K562 (cell line): Measurements from ENCODE around the gene DKKL1. TPM values are rescaled to one million over a fixed set of nuclear protein-coding genes. Genes with fewer than 3 reads are reported as not detected.
A peak's percentile ranks its signal among the peaks of the same experiment; 100 is the strongest.

Source experiments
- ATAC-seq: fragments of 200-7000 bp; cut with Tn5 transposase; 3 replicates; pipeline ENCODE4 v1.9.1; 2020; ENCODE audit warnings: moderate library complexity
- BruUV-seq: library from RNA; stranded (reverse); fragments of 400-500 nt; replicated peaks from 2 replicates; lab custom pipeline; 2021; lab: Mats Ljungman, UMichigan
- CTCF ChIA-PET: fragments of 300-600 bp; formaldehyde crosslinking; extraction: SDS; loops from one replicate; lab custom pipeline; 2021; ENCODE audit warnings: low intra/inter-chr PET ratio; lab: Yijun Ruan, JAX
- POLR2A ChIA-PET: fragments of 300-600, 350-650 bp; sonication (Branson Sonifier 250); formaldehyde crosslinking; extraction: SDS; loops from one replicate; lab custom pipeline; 2021; ENCODE audit warnings: antibody characterized with exemption, inconsistent platforms; lab: Yijun Ruan, JAX
- DNase-seq, 4 experiments: peaks; one replicate each; pipeline versions ENCODE4 v3.0.0 to v3.0.0-alpha.2; 2011 to 2018; ENCODE audit warnings: low spot score in 3 of 4, mixed read lengths in 3 of 4; ENCODE audit errors: extremely low read depth in 1 of 4
- FAIRE-seq: peaks from 2 replicates; lab custom pipeline; 2011; peaks lifted over from hg19 to GRCh38; lab: Jason Lieb, UNC
- H2AFZ ChIP-seq: 2 replicates; pipeline ENCODE4 v1.6.0; 2011; ENCODE audit warnings: low read depth, low read length, control low read depth, inconsistent platforms
- H3K27ac ChIP-seq: fragments of 200-600 bp; 3 replicates; pipeline ENCODE4 v1.8.0; 2011; ENCODE audit warnings: low read depth, mild to moderate bottlenecking, control low read depth, inconsistent platforms, low read length, moderate library complexity, mixed read lengths; ENCODE audit errors: extremely low read depth
- H3K27me3 ChIP-seq, 2 experiments: fragments of 300-600 bp in 1 of 2; 2 replicates in 1 of 2; 3 replicates in 1 of 2; pipeline versions ENCODE4 v1.6.0 to v1.8.0; 2011; ENCODE audit warnings: inconsistent platforms in 2 of 2, low read length in 2 of 2, mild to moderate bottlenecking in 1 of 2, mixed read lengths in 1 of 2, moderate library complexity in 1 of 2; ENCODE audit not compliant: control insufficient read depth in 2 of 2, insufficient read depth in 2 of 2
- H3K36me3 ChIP-seq: fragments of 300-600 bp; 3 replicates; pipeline ENCODE4 v1.8.0; 2011; ENCODE audit warnings: mild to moderate bottlenecking, low read length, inconsistent platforms; ENCODE audit not compliant: control insufficient read depth, insufficient read depth
- H3K4me1 ChIP-seq, 2 experiments: fragments of 200-600 bp in 1 of 2; replicated peaks in 1 of 2; 2 replicates in 1 of 2; 3 replicates in 1 of 2; pipeline versions ENCODE4 v1.5.1 to v1.8.0; 2011; ENCODE audit warnings: inconsistent platforms in 2 of 2, low read length in 2 of 2, mild to moderate bottlenecking in 1 of 2, mixed read lengths in 1 of 2, moderate library complexity in 1 of 2; ENCODE audit not compliant: control insufficient read depth in 2 of 2, insufficient read depth in 2 of 2
- H3K4me2 ChIP-seq: 2 replicates; pipeline ENCODE4 v1.6.1; 2011; ENCODE audit warnings: low read length, control low read depth, inconsistent platforms, mixed read lengths; ENCODE audit not compliant: insufficient read depth
- H3K4me3 ChIP-seq: fragments of 200-600 bp; sonication (generic), shearing (Covaris generic); 2 replicates; pipeline ENCODE4 v1.5.1; 2016; ENCODE audit warnings: control low read depth, inconsistent platforms
- H3K79me2 ChIP-seq: fragments of 200-600 bp; 3 replicates; pipeline ENCODE4 v1.8.0; 2011; ENCODE audit warnings: low read length, inconsistent platforms; ENCODE audit not compliant: control insufficient read depth, insufficient read depth
- H3K9ac ChIP-seq, 2 experiments: 2 replicates each; pipeline versions ENCODE4 v1.6.0 to v1.6.1; 2011; ENCODE audit warnings: low read depth in 2 of 2, low read length in 2 of 2, control low read depth in 1 of 2, inconsistent platforms in 1 of 2, mild to moderate bottlenecking in 1 of 2, mixed read lengths in 1 of 2; ENCODE audit not compliant: insufficient read depth in 1 of 2
- H3K9me1 ChIP-seq: one replicate; pipeline ENCODE4 v1.6.0; 2011; ENCODE audit warnings: inconsistent platforms, mild to moderate bottlenecking, low read length, moderate library complexity; ENCODE audit not compliant: control insufficient read depth, insufficient read depth
- H3K9me3 ChIP-seq: replicated peaks from 2 replicates; pipeline ENCODE4 v1.5.1; 2011; ENCODE audit warnings: low read depth, low read length, inconsistent platforms; ENCODE audit not compliant: control insufficient read depth, insufficient read depth
- H4K20me1 ChIP-seq: replicated peaks from 2 replicates; pipeline ENCODE4 v1.6.1; 2011; ENCODE audit warnings: low read length, inconsistent platforms, mixed read lengths; ENCODE audit not compliant: control insufficient read depth, insufficient read depth
- CEBPG ChIP-seq, 3 experiments: fragments of 200-800 bp in 1 of 3; sonication (Bioruptor generic) in 1 of 3; sonication (generic) in 1 of 3; formaldehyde crosslinking in 1 of 3; IDR thresholded peaks in 2 of 3; conservative IDR thresholded peaks in 1 of 3; 2 replicates each; pipeline versions ENCODE4 v1.6.1 to v1.8.0; 2016 to 2022; ENCODE audit warnings: missing compliant biosample characterization in 2 of 3, missing genetic modification characterization in 2 of 3, mild to moderate bottlenecking in 1 of 3, missing genetic modification reagents in 1 of 3
- MAZ ChIP-seq, 2 experiments: fragments of 450-650 bp in 1 of 2; sonication (generic) in 1 of 2; formaldehyde crosslinking; IDR thresholded peaks in 1 of 2; conservative IDR thresholded peaks in 1 of 2; 2 replicates each; pipeline versions ENCODE4 v1.4.0 to v1.5.0; 2020; ENCODE audit warnings: mild to moderate bottlenecking in 1 of 2, missing genetic modification reagents in 1 of 2
- SP1 ChIP-seq: sonication (generic); formaldehyde crosslinking; IDR thresholded peaks from 2 replicates; pipeline ENCODE4 v1.8.1; 2022; ENCODE audit warnings: mild to moderate bottlenecking, missing genetic modification reagents
- WGBS: fragments of 100-300 bp; shearing (Covaris generic); methylation state at CpG from one replicate; pipeline ENCODE4 v1.1.6; 2016; ENCODE audit warnings: low coverage, mixed read lengths; ENCODE audit not compliant: insufficient coverage; ENCODE audit errors: missing lambda C conversion rate; 5-methylcytosine and 5-hydroxymethylcytosine counted together
- in situ Hi-C: fragments of 300-500 bp; cut with MboI; formaldehyde crosslinking; loops from 4 replicates; pipeline ENCODE4 v1.15.0; 2018; ENCODE audit warnings: inconsistent platforms, mixed read lengths
- intact Hi-C: fragments of 100-400 bp; cut with micrococcal nuclease; formaldehyde crosslinking; loops from 2 replicates; pipeline ENCODE4 v1.14.2; 2022
- polyA plus RNA-seq, 8 experiments: library from polyadenylated mRNA; depleted of rRNA in 4 of 8; stranded (reverse) in 5 of 8; unstranded in 3 of 8; fragments of >200 nt; fragmentation: Nextera tagmentation in 2 of 8; fragmentation: Illumina TruSeq in 1 of 8; extraction: Ambion mirVana in 2 of 8; extraction: Trizol in 1 of 8; gene quantifications; 2 replicates each; pipeline versions ENCODE4 v1.2.1 to v1.2.3, GENCODE V29; 2011 to 2014; ENCODE audit warnings: inconsistent platforms in 1 of 8, missing spikeins in 1 of 8
- total RNA-seq, 7 experiments: library from RNA; depleted of rRNA in 6 of 7; stranded (reverse); fragments of >200 nt in 6 of 7; fragmentation: Illumina TruSeq in 2 of 7; extraction: Trizol in 2 of 7; gene quantifications; 2 replicates each; pipeline versions ENCODE4 v1.2.1 to v1.2.3, GENCODE V29; 2011 to 2021; ENCODE audit warnings: low replicate concordance in 1 of 7
- TF ChIP-seq, protein P1 (sequence below): fragments of 450-650 bp; IDR thresholded peaks from 2 replicates; pipeline ENCODE4 v1.6.1; 2016
- TF ChIP-seq, protein P2 (sequence below): sonication (generic); formaldehyde crosslinking; IDR thresholded peaks from 2 replicates; pipeline ENCODE4 v1.8.0; 2022; ENCODE audit warnings: mild to moderate bottlenecking, missing genetic modification reagents
- TF ChIP-seq, protein P3 (sequence below): fragments of 250-450 bp; sonication (Bioruptor Pico); IDR thresholded peaks from 2 replicates; pipeline ENCODE4 v1.8.0; 2022; ENCODE audit warnings: inconsistent platforms

DKKL1 gene
- total and polyA plus RNA-seq, 9 of the 15 experiments (the other 6 are each of a cell fraction or from before 2014, with no cell fraction given) = 0.15 to 1.7 (median 0.52) TPM

DNA sequence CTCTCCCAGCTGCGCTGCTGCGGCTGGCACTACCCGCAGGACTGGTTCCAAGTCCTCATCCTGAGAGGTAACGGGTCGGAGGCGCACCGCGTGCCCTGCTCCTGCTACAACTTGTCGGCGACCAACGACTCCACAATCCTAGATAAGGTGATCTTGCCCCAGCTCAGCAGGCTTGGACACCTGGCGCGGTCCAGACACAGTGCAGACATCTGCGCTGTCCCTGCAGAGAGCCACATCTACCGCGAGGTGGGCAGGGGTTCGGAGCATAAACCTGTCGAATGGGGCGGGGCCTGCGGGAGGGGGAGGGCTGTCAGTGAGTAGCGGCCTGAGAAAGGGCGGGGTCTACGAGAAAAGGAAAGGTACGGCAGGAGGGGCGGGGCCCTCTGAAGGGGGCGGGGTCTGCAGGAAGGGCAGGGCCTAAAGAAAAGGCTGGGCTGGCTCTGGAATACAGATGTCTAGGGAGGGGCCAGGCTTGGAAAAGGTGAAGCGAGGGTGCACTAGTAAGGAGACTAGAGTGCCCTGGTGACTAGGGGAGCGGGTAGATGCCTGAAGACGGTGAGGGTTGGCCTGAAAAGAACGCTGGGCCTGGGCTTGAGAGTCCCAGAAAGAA lies 24.9 kb upstream of the DKKL1 start:
- BruUV-seq = no TSS peak
- H3K4me2 ChIP-seq = peak overlapping the region; percentile 57
- peak overlapping the region; percentile 66; the same call in 1 of the 3 replicates for H3K27ac ChIP-seq
- ATAC-seq (peak; percentile 93), DNase-seq (peak; percentile 87 to 98 (median 96)), FAIRE-seq (peak; percentile 29)
- no peaks in the 10 kb centered on the region for H3K79me2 ChIP-seq
- H3K4me1 ChIP-seq = peaks cover 37 to 63% of the 10 kb centered on the region in 2 experiments
- peaks cover 15% of the 10 kb centered on the region; the same call in 1 of the 3 replicates for H3K36me3 ChIP-seq
- no peaks in the 10 kb centered on the region for H3K9me1 ChIP-seq
- H3K9ac ChIP-seq = peak overlapping the region in 1 of 2 experiments; percentile 48; a peak in 3 of 4 replicates
- WGBS = 52% methylated on average over 20 of the region's 30 CpGs
- TF ChIP-seq SP1 (CRISPR knock-in tag) (peak; percentile 37; the same call in 1 of the 2 replicates), CEBPG (CRISPR knock-in tag; IDR thresholded peaks at IDR 0.05) (no peak), CEBPG (tag; conservative IDR thresholded peaks at IDR 0.05 in 1 of 2, IDR thresholded peaks at IDR 0.05 in 1 of 2) (no peak), MAZ (CRISPR knock-in tag; conservative IDR thresholded peaks at IDR 0.05 in 1 of 2, IDR thresholded peaks at IDR 0.05 in 1 of 2) (peak in 1 of 2 experiments; percentile 48; a peak in 1 of 4 replicates)
- TF ChIP-seq, protein P1, sequence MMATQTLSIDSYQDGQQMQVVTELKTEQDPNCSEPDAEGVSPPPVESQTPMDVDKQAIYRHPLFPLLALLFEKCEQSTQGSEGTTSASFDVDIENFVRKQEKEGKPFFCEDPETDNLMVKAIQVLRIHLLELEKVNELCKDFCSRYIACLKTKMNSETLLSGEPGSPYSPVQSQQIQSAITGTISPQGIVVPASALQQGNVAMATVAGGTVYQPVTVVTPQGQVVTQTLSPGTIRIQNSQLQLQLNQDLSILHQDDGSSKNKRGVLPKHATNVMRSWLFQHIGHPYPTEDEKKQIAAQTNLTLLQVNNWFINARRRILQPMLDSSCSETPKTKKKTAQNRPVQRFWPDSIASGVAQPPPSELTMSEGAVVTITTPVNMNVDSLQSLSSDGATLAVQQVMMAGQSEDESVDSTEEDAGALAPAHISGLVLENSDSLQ = peak; percentile 54
- TF ChIP-seq, protein P2, sequence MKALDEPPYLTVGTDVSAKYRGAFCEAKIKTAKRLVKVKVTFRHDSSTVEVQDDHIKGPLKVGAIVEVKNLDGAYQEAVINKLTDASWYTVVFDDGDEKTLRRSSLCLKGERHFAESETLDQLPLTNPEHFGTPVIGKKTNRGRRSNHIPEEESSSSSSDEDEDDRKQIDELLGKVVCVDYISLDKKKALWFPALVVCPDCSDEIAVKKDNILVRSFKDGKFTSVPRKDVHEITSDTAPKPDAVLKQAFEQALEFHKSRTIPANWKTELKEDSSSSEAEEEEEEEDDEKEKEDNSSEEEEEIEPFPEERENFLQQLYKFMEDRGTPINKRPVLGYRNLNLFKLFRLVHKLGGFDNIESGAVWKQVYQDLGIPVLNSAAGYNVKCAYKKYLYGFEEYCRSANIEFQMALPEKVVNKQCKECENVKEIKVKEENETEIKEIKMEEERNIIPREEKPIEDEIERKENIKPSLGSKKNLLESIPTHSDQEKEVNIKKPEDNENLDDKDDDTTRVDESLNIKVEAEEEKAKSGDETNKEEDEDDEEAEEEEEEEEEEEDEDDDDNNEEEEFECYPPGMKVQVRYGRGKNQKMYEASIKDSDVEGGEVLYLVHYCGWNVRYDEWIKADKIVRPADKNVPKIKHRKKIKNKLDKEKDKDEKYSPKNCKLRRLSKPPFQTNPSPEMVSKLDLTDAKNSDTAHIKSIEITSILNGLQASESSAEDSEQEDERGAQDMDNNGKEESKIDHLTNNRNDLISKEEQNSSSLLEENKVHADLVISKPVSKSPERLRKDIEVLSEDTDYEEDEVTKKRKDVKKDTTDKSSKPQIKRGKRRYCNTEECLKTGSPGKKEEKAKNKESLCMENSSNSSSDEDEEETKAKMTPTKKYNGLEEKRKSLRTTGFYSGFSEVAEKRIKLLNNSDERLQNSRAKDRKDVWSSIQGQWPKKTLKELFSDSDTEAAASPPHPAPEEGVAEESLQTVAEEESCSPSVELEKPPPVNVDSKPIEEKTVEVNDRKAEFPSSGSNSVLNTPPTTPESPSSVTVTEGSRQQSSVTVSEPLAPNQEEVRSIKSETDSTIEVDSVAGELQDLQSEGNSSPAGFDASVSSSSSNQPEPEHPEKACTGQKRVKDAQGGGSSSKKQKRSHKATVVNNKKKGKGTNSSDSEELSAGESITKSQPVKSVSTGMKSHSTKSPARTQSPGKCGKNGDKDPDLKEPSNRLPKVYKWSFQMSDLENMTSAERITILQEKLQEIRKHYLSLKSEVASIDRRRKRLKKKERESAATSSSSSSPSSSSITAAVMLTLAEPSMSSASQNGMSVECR (CRISPR knock-in tag) = no peak
- TF ChIP-seq, protein P3, sequence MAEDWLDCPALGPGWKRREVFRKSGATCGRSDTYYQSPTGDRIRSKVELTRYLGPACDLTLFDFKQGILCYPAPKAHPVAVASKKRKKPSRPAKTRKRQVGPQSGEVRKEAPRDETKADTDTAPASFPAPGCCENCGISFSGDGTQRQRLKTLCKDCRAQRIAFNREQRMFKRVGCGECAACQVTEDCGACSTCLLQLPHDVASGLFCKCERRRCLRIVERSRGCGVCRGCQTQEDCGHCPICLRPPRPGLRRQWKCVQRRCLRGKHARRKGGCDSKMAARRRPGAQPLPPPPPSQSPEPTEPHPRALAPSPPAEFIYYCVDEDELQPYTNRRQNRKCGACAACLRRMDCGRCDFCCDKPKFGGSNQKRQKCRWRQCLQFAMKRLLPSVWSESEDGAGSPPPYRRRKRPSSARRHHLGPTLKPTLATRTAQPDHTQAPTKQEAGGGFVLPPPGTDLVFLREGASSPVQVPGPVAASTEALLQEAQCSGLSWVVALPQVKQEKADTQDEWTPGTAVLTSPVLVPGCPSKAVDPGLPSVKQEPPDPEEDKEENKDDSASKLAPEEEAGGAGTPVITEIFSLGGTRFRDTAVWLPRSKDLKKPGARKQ (CRISPR knock-in tag) = peak; percentile 89; the same call in 1 of the 2 replicates
- POLR2A ChIA-PET = no interaction called here
- no peaks in the 10 kb centered on the region for H3K27me3 ChIP-seq
- no peaks in the 10 kb centered on the region for H4K20me1 ChIP-seq
- in situ Hi-C loops = no loop called here
- H3K9me3 ChIP-seq = no peaks in the 10 kb centered on the region
- CTCF ChIA-PET = no interaction called here
- H3K4me3 ChIP-seq = no peak overlapping the region
- H2AFZ ChIP-seq = peak overlapping the region; percentile 14; the same call in 1 of the 2 replicates
- intact Hi-C loops = no loop called here
